Large intestine (tissue), 3 donors: ENCODE results near the gene USH2A. TPM values are rescaled to one million over a fixed set of nuclear protein-coding genes. Genes with fewer than 3 reads are reported as not detected.

Source experiments
- DNase-seq, 2 donors: peaks; one replicate each; pipeline versions ENCODE4 v3.0.0 to v3.0.0-alpha.2; 2013
- H3K27ac ChIP-seq: one replicate; pipeline ENCODE4 v1.5.1; 2013; ENCODE audit warnings: low read length
- H3K27me3 ChIP-seq: 2 replicates; pipeline ENCODE4 v1.6.1; 2013; ENCODE audit warnings: low read length; ENCODE audit not compliant: control insufficient read depth, insufficient read depth
- H3K36me3 ChIP-seq: 2 replicates; pipeline ENCODE4 v1.6.1; 2013; ENCODE audit warnings: low read length; ENCODE audit not compliant: control insufficient read depth, insufficient read depth
- H3K4me1 ChIP-seq: one replicate; pipeline ENCODE4 v1.6.1; 2013; ENCODE audit warnings: low read length; ENCODE audit not compliant: control insufficient read depth, insufficient read depth
- H3K4me3 ChIP-seq: one replicate; pipeline ENCODE4 v1.5.1; 2013; ENCODE audit warnings: low read length
- H3K9me3 ChIP-seq: one replicate; pipeline ENCODE4 v1.6.1; 2013; ENCODE audit warnings: mild to moderate bottlenecking, low read depth, low read length, moderate library complexity; ENCODE audit not compliant: control insufficient read depth
- WGBS: methylation state at CpG from one replicate; pipeline ENCODE4 v1.1.5; 2013; ENCODE audit warnings: low lambda C conversion rate; ENCODE audit not compliant: insufficient coverage; 5-methylcytosine and 5-hydroxymethylcytosine counted together
- polyA plus RNA-seq: library from polyadenylated mRNA; unstranded; fragments of 120-200 nt; gene quantifications from one replicate; pipeline ENCODE4 v1.2.1, GENCODE V29; 2013

Gene USH2A
- polyA plus RNA-seq, 1 donor: 0.06 TPM

DNA sequence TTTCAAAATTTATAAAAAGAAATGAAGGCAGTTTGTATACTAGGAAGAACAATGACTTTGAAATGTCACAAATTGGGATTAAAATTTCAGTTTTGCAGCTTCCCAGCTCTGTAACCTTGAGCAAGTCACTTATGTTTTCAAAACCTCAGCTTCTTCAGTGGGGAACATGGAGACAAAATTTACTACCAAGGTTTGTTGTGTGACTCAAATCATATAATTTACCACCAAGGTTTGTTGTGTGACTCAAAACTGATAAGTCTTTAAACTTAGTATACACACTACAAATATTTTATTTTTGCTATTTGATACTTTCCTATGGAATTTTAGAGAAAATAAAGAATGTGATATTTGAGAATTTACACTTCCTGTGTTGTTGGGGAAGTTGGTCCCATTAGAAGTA lies 636.3 kb downstream of the USH2A start:
- Histone ChIP-seq H3K9me3 (no peaks in the 10 kb centered on the region), H3K4me3 (no peak overlapping the region), H3K4me1 (no peaks in the 10 kb centered on the region), H3K27me3 (no peaks in the 10 kb centered on the region), H3K27ac (no peak overlapping the region), H3K36me3 (no peaks in the 10 kb centered on the region)
- no peak for DNase-seq

DNA sequence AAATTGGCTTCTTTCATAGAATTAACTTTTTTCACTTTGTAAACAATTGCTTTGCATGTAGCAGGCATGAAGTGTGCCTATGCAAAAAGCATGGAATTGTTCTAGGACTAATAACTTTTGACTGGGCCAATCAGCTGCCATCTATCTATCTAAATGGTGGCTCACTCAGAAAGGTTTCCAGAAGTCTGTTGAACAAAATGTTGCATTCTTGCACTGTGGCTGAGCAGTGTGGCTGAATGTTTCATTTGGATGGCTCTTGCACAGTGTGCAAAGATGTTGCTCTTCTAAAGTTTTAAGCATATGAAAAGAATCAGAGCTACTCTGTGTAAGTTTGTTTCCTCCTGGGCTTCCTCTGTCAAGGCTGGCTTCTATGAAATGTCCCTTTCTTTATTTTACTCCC lies 642.6 kb downstream of the USH2A start:
- Histone ChIP-seq H3K4me1 (no peaks in the 10 kb centered on the region), H3K27ac (no peak overlapping the region), H3K36me3 (no peaks in the 10 kb centered on the region), H3K27me3 (no peaks in the 10 kb centered on the region), H3K4me3 (no peak overlapping the region), H3K9me3 (no peaks in the 10 kb centered on the region)
- no peak for DNase-seq

DNA sequence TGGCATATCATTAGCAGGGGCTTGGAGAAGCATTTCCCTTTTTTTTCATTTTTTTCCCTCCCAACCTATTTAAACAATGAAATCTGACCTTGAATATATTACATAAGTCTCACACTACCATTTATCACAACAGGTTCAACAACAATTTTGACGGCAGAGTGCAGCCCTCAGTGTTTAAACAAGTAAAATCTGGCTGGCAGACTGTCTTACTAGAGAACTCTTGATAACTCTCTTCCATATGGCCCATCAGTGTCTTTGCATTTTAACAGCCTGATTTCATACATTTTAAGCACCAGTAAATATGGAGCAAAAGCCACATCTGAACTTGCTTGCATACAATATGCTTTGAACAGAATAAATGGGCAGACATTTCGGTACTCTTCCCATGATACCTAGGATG lies 643.1 kb downstream of the USH2A start:
- no peak for DNase-seq
- Histone ChIP-seq H3K27ac (no peak overlapping the region), H3K27me3 (no peaks in the 10 kb centered on the region), H3K36me3 (no peaks in the 10 kb centered on the region), H3K9me3 (no peaks in the 10 kb centered on the region), H3K4me3 (no peak overlapping the region), H3K4me1 (no peaks in the 10 kb centered on the region)
- no CpG with 5 or more reads among the region's 2 CpGs for WGBS

DNA sequence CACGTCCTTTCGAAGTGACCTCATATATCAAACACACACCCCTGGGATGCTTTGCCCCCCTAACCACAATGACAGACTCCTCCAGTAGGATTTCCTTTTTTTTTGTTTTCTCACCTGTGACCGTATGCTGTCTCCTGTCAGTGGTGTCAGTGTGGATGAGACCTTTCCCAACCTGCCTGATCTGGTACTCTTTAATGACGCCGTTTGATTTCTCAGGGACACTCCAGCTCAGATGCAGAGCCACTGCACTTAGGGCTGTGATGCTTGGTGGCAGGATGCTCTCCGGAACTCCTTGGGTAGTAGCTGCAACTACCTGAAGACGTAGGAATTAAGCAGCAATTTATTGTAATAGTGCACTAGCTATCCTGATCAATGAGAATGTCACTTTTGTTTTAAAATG lies 643.5 kb downstream of the USH2A start:
- H3K27ac ChIP-seq: no peak overlapping the region
- no peak for DNase-seq
- WGBS: no CpG with 5 or more reads among the region's 7 CpGs
- no peaks in the 10 kb centered on the region for H3K27me3 ChIP-seq
- H3K9me3 ChIP-seq: no peaks in the 10 kb centered on the region
- H3K4me3 ChIP-seq: no peak overlapping the region
- no peaks in the 10 kb centered on the region for H3K4me1 ChIP-seq
- no peaks in the 10 kb centered on the region for H3K36me3 ChIP-seq

DNA sequence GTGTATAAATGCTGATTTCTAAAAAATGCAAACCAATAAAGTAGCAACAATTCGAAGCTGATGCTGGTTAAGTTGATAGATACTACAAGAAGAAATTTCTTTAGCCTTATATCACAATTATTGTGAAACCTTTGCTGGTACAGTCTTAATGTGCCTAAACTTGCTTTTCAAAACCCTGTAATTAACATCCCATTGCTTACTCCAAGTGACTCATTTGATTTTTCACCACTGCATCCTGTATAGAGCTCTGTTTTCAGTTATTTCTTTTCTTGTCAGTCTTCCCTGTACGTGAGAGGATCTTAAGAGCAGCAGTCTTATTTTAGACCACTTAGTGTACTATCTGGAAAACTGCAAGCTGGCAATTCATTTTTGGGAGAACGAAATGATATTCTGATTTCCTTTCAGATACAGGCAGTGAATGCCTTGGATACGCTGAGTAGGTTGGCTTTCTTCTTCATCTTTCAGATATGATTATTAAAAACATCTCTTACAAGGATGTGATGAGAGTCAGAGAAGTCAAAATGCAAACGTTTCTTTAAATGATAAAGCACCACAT lies 645.8 kb downstream of the USH2A start:
- H3K36me3 ChIP-seq: no peaks in the 10 kb centered on the region
- no peak for DNase-seq
- no peaks in the 10 kb centered on the region for H3K9me3 ChIP-seq
- H3K27ac ChIP-seq: no peak overlapping the region
- H3K27me3 ChIP-seq: no peaks in the 10 kb centered on the region
- H3K4me1 ChIP-seq: no peaks in the 10 kb centered on the region
- no peak overlapping the region for H3K4me3 ChIP-seq
- 85% methylated on average over 3 of the region's 5 CpGs for WGBS

DNA sequence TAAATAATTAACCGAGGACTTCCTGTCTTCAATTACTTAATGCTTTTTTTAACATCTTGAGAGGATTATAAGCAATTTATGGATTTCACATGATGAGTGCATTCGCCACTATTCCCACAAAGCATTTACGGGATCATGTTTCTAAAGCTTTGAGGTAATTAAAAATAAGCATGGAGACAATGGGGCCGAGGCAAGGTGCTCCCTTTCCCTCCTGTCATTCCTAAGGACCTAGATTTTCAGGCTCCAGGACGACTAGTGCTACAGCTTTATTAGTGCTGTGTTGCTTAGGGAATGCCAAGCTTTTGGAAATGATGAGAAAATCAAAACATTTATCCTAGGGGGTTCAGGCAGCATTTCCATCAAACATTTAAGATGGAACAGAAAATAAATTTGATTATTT lies 646.9 kb downstream of the USH2A start:
- Histone ChIP-seq H3K4me1 (no peaks in the 10 kb centered on the region), H3K27me3 (no peaks in the 10 kb centered on the region), H3K27ac (no peak overlapping the region), H3K9me3 (no peaks in the 10 kb centered on the region), H3K36me3 (no peaks in the 10 kb centered on the region), H3K4me3 (no peak overlapping the region)
- no peak for DNase-seq
- 27% methylated on average over 2 of the region's 5 CpGs for WGBS

DNA sequence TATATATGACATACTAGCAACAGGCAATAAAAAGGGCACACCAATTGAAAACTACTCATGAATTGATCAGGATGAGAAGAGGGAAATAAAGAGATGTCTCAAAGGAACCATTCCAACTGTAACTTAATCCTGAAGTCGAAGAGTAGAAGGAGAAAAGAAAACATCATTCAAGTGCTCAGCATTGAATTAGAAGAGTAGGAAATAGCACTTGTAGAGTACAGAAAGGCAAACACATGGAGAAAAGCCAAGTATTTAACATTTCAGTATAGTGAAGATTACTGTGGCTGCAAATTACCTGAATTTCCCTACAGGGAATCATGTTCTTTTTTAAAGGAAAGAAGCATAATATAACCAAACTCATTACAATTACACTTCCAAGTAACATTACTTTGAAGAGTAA lies 651.1 kb downstream of the USH2A start:
- Histone ChIP-seq H3K4me1 (no peaks in the 10 kb centered on the region), H3K36me3 (no peaks in the 10 kb centered on the region), H3K27ac (no peak overlapping the region), H3K9me3 (no peaks in the 10 kb centered on the region), H3K4me3 (no peak overlapping the region), H3K27me3 (no peaks in the 10 kb centered on the region)
- WGBS: 100% methylated on average over 1 of the region's 1 CpG
- DNase-seq: no peak

DNA sequence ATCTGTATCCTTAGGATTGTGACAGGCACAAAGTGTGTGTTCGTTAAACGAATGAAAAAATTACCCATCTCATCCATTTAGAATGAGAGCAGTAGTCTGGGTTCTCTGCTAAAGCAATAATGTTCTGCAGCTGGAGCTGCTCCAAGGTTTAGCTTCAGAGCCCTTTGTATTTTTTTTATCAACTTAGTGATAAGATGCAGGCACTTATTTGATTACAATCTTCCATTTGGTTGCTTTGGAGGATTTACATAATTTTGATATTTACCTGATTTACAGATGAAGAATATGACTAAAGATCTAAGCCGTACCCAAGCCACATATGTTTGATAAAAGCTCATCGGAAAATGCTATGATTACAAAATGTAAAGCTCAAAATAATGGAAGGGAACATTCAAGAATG lies 654.9 kb downstream of the USH2A start:
- no peak for DNase-seq
- H3K9me3 ChIP-seq: no peaks in the 10 kb centered on the region
- H3K4me1 ChIP-seq: no peaks in the 10 kb centered on the region
- no peak overlapping the region for H3K4me3 ChIP-seq
- no peaks in the 10 kb centered on the region for H3K36me3 ChIP-seq
- no peak overlapping the region for H3K27ac ChIP-seq
- WGBS: no CpG with 5 or more reads among the region's 4 CpGs
- H3K27me3 ChIP-seq: peaks cover 1% of the 10 kb centered on the region

DNA sequence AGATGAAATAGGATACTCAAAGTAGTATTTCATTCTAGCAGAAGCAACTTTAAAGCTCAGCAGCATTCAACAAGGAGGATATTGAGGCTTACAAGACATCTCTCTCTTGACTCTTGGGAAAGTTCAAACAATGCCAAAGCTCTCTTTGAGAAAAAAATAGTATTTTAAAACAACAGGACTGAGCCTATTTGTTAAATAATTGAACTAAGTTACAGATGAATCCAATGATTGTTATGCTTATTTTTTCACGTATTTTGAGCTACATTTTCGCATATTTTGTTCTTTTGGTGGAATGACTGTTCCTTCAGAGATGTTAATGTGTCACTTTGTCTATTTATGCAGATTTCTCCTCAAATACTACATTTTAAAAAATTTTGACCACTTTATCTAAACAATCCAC lies 655.5 kb downstream of the USH2A start:
- H3K27ac ChIP-seq: no peak overlapping the region
- H3K9me3 ChIP-seq: no peaks in the 10 kb centered on the region
- H3K4me3 ChIP-seq: no peak overlapping the region
- WGBS: 81% methylated on average over 2 of the region's 2 CpGs
- no peak for DNase-seq
- H3K27me3 ChIP-seq: peaks cover 2% of the 10 kb centered on the region
- no peaks in the 10 kb centered on the region for H3K36me3 ChIP-seq
- no peaks in the 10 kb centered on the region for H3K4me1 ChIP-seq

DNA sequence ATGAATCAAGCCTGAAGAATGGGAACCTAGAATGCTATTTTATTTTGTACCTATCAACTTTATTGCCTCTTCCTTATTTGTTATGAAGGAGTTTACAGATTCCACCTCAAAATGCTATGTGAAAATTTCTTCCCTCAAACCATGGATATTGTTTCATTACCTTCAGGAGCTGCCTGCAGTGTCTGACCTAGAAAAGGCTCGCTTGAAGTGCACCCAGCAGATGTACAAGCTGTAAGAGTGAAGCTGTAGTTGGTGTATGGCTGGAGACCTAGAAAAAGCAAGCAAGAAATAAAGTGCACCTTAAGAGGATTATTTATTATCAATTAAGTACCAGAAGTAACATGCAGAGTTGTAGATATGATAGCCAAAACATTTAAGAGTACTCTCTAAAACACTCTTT lies 656.7 kb downstream of the USH2A start:
- no peak for DNase-seq
- Histone ChIP-seq H3K27ac (no peak overlapping the region), H3K9me3 (no peaks in the 10 kb centered on the region), H3K27me3 (peaks cover 2% of the 10 kb centered on the region), H3K4me3 (no peak overlapping the region), H3K4me1 (no peaks in the 10 kb centered on the region), H3K36me3 (no peaks in the 10 kb centered on the region)
- 100% methylated on average over 1 of the region's 1 CpG for WGBS

DNA sequence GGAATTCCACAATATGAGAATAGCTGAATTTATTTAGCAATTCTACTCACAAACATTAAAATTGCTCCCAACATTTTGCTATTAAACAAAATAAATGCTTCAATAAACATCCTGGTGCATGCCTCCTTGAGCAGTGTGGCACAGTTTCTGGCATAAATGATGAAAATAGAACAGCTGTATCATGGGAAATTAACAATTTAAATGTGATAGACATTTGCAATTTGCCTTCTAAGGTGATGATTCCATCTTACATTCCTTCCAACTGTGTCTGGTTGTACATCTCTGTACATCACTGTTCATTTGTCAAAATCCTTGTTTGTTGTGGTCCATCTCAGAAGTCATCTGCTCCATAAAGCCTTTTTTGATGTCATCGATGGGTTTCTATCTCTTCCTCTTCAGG lies 657.4 kb downstream of the USH2A start:
- DNase-seq: no peak
- H3K36me3 ChIP-seq: no peaks in the 10 kb centered on the region
- WGBS: 83% methylated on average over 1 of the region's 1 CpG
- H3K27ac ChIP-seq: no peak overlapping the region
- H3K4me3 ChIP-seq: no peak overlapping the region
- H3K27me3 ChIP-seq: peaks cover 2% of the 10 kb centered on the region
- H3K9me3 ChIP-seq: no peaks in the 10 kb centered on the region
- no peaks in the 10 kb centered on the region for H3K4me1 ChIP-seq
